Stomach (tissue), 9 donors: ENCODE data around the gene VAMP5. TPM values are rescaled to one million over a fixed set of nuclear protein-coding genes. Genes with fewer than 3 reads are reported as not detected.
"Not testable (repeated sequence)": the region's sequence is repeated elsewhere in the genome, so short reads cannot be mapped to it uniquely, and the experiment has no call there.

ENCODE experiments used
- DNase-seq, 2 donors: peaks; one replicate each; pipeline versions ENCODE4 v3.0.0 to v3.0.0-alpha.2; 2013 to 2019
- H3K27ac ChIP-seq, 5 donors: fragments of 200-600 bp in 4 of 5; sonication (generic) in 4 of 5; one replicate each; pipeline ENCODE4 v1.5.1; 2013 to 2019; ENCODE audit warnings: mild to moderate bottlenecking in 1 of 5, moderate library complexity in 1 of 5
- H3K27me3 ChIP-seq, 3 donors: fragments of 200-600 bp; sonication (generic); one replicate each; pipeline ENCODE4 v1.5.1; 2017 to 2019; ENCODE audit warnings: mixed run types in 1 of 3
- H3K36me3 ChIP-seq, 4 donors: fragments of 200-600 bp; sonication (generic); 1 replicate in 3 of 4; 2 replicates in 1 of 4; pipeline ENCODE4 v1.5.1; 2016 to 2019
- H3K4me1 ChIP-seq, 4 donors: fragments of 200-600 bp; sonication (generic); one replicate each; pipeline ENCODE4 v1.5.1; 2016 to 2019
- H3K4me3 ChIP-seq, 4 donors: fragments of 200-600 bp; sonication (generic) in 3 of 4; one replicate each; pipeline ENCODE4 v1.5.1; 2016 to 2019; ENCODE audit warnings: mild to moderate bottlenecking in 1 of 4
- H3K9me3 ChIP-seq, 4 donors: fragments of 200-600 bp; sonication (generic); one replicate each; pipeline ENCODE4 v1.5.1; 2016 to 2019
- CTCF ChIP-seq, 7 experiments: fragments of 450-650 bp in 4 of 7; fragments of 200-600 bp in 3 of 7; sonication (generic) in 3 of 7; IDR thresholded peaks; one replicate each; pipeline ENCODE4 v1.5.1; 2016 to 2019; ENCODE audit warnings: antibody characterized with exemption in 7 of 7, control low read depth in 2 of 7, mild to moderate bottlenecking in 1 of 7
- EP300 ChIP-seq: sonication (generic); formaldehyde crosslinking; IDR thresholded peaks from one replicate; pipeline ENCODE4 v1.6.1; 2017; ENCODE audit warnings: antibody characterized with exemption
- POLR2A ChIP-seq, 4 donors: fragments of 450-650 bp; IDR thresholded peaks; one replicate each; pipeline ENCODE4 v1.6.1; 2016; ENCODE audit warnings: antibody characterized with exemption in 4 of 4, control low read depth in 2 of 4, mild to moderate bottlenecking in 1 of 4, moderate library complexity in 1 of 4
- POLR2AphosphoS5 ChIP-seq, 3 donors: sonication (generic); formaldehyde crosslinking; IDR thresholded peaks; one replicate each; pipeline ENCODE4 v1.6.1; 2016; ENCODE audit warnings: antibody characterized with exemption in 3 of 3
- WGBS, 5 donors: extraction: QIAGEN DNeasy Blood & Tissue Kit in 3 of 5; methylation state at CpG; one replicate each; pipeline versions ENCODE4 v1.1.5 to v1.1.7; 2013 to 2018; 5-methylcytosine and 5-hydroxymethylcytosine counted together
- intact Hi-C: fragments of 100-400 bp; cut with DNase I; formaldehyde crosslinking; loops from one replicate; pipeline ENCODE4 v1.15.1; 2023; ENCODE audit warnings: low total_unique reads
- polyA plus RNA-seq, 3 donors: library from polyadenylated mRNA; stranded (reverse); fragments of 200-250 nt; gene quantifications; one replicate each; pipeline ENCODE4 v1.2.3, GENCODE V29; 2013
- total RNA-seq, 5 donors: library from RNA; depleted of rRNA; stranded (reverse); fragments of >200 nt; gene quantifications; one replicate each; pipeline versions ENCODE4 v1.1.0 to v1.2.3, GENCODE V29; 2014 to 2016
- donor health status: healthy with polysubstance abuse.
- donor health status: Bipolar disorder and iron deficiency.
- donor health status: healthy.

VAMP5 gene
- total and polyA plus RNA-seq, 8 donors = 7.7 to 95.1 (median 77.8) TPM

DNA sequence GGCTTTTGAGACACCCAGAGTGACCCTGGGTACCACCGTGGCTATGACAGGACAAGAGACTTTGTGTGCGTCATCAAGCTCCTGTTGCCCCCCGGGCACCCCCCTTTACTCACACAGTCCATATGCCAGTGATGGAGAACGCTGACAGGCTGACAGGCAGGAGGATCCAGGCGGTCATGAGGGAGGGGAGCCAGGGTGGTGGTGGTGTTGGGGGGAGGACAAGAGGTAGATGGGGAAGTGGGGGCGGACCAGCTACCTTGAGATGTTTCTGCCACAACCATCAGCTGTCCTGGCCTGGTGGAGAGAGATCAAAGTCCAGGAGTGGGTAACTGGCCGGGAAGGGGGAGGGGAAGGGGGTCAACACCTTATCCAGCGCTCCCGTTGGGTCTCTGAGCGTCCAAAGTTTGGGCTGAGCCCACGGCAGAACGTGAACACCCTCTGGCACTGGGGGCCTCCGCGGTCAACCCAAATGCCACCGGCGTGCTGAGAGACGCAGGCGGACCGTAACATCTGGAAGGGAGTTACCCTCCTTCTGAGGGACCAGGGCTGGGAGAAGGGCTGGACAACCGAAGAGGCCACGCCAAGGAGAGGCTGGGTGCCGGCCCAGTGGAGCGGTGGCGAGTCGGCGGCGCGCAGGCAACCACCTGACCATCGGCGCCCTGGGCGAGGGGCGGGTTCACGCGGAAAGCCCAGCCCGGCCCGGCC, 17.7 kb downstream of the VAMP5 start:
- Histone ChIP-seq H3K4me3 (peak overlapping the region; percentile 63 to 83 (median 82)), H3K27me3 (no peaks in the 10 kb centered on the region), H3K36me3 (peaks cover 14 to 46% (median 38%) of the 10 kb centered on the region in 4 donors), H3K9me3 (no peaks in the 10 kb centered on the region), H3K27ac (peak overlapping the region; percentile 83 to 94 (median 88)), H3K4me1 (peaks cover 46 to 89% (median 81%) of the 10 kb centered on the region in 4 donors)
- no peak for TF ChIP-seq POLR2AphosphoS5 (IDR thresholded peaks at IDR 0.05)
- no peak for TF ChIP-seq EP300
- TF ChIP-seq CTCF (IDR thresholded peaks at IDR 0.05) = peak in 1 of 7 experiments; percentile 2
- intact Hi-C loops = no loop called here
- peak; percentile 71 to 76 for DNase-seq
- 3 to 7% (median 4%) methylated on average over 18 to 36 of the region's 36 CpGs for WGBS, 5 donors

GRCh38 chr2:85602476-85603234, 18.4 kb downstream of the VAMP5 start, which contains the start of gene TMEM150A:
Gene TMEM150A, minus strand, starts transcription at chr2:85602698. Its CDS starts 750 bp downstream, at chr2:85601948.
- H3K27me3 ChIP-seq = no peaks in the 10 kb centered on the region
- DNase-seq = peak; percentile 96 to 98
- peak within 1 kb of the TSS; percentile 63 to 83 (median 82) for H3K4me3 ChIP-seq
- TF ChIP-seq POLR2AphosphoS5 (IDR thresholded peaks at IDR 0.05) (peak; percentile 75 to 77 (median 76)), EP300 (no peak), CTCF (IDR thresholded peaks at IDR 0.05) (peak in 4 of 7 experiments; percentile 18 to 53 (median 32)), POLR2A (IDR thresholded peaks at IDR 0.05) (no peak)
- intact Hi-C loops = no loop called here
- no peaks in the 10 kb centered on the region for H3K9me3 ChIP-seq
- H3K27ac ChIP-seq = peak within 1 kb of the TSS; percentile 83 to 94 (median 88)
- WGBS, 5 donors = 0 to 1% (median 1%) methylated on average over 9 to 73 of the region's 73 CpGs
- H3K4me1 ChIP-seq = peaks cover 51 to 89% (median 79%) of the 10 kb centered on the region in 4 donors
- peaks cover 10 to 46% (median 34%) of the 10 kb centered on the region in 4 donors for H3K36me3 ChIP-seq

- intact Hi-C loops, H3K27me3 ChIP-seq, H3K9me3 ChIP-seq, DNase-seq: not testable (repeated sequence)
- Histone ChIP-seq H3K4me3 (peak overlapping the region; percentile 63 to 83 (median 82)), H3K36me3 (peaks cover 11 to 46% (median 32%) of the 10 kb centered on the region in 4 donors), H3K27ac (peak overlapping the region in 4 of 5 donors; percentile 83 to 94 (median 90)), H3K4me1 (peaks cover 58 to 90% (median 81%) of the 10 kb centered on the region in 4 donors)
- WGBS, 5 donors = 72 to 83% (median 74%) methylated on average over 3 of the region's 3 CpGs
Measured at GRCh38 chr2:85604133-85604444, 19.9 kb downstream of the VAMP5 start.

GRCh38 chr2:85604568-85605339, 20.5 kb downstream of the VAMP5 start:
- H3K27ac ChIP-seq = peak overlapping the region in 4 of 5 donors; percentile 83 to 94 (median 90)
- peak in 1 of 3 donors; percentile 5 for TF ChIP-seq POLR2AphosphoS5 (IDR thresholded peaks at IDR 0.05)
- TF ChIP-seq POLR2A (IDR thresholded peaks at IDR 0.05) = no peak
- no peak for DNase-seq
- peaks cover 64 to 90% (median 81%) of the 10 kb centered on the region in 4 donors for H3K4me1 ChIP-seq
- H3K27me3 ChIP-seq = no peaks in the 10 kb centered on the region
- H3K4me3 ChIP-seq = peak overlapping the region in 3 of 4 donors; percentile 82 to 83 (median 82)
- 44 to 56% (median 50%) methylated on average over 6 of the region's 6 CpGs for whole genome bisulfite sequencing, 5 donors
- intact Hi-C loops = no loop called here
- H3K9me3 ChIP-seq = no peaks in the 10 kb centered on the region
- H3K36me3 ChIP-seq = peaks cover 9 to 46% (median 31%) of the 10 kb centered on the region in 4 donors
